WERI-Rb-1 (cell line): Measurements from ENCODE around the gene PPP3R1.

Experiments
- DNase-seq: peaks from one replicate; pipeline ENCODE4 v3.0.0-alpha.2; 2020
- H3K27ac ChIP-seq: fragments of 250-450 bp; sonication (Bioruptor Pico); 2 replicates; pipeline ENCODE4 v1.5.1; 2020; ENCODE audit warnings: mild to moderate bottlenecking, moderate library complexity
- H3K27me3 ChIP-seq: fragments of 250-450 bp; sonication (Bioruptor Pico); 2 replicates; pipeline ENCODE4 v1.5.1; 2021; ENCODE audit warnings: mild to moderate bottlenecking, low read depth, moderate library complexity; ENCODE audit not compliant: insufficient read depth, severe bottlenecking
- H3K36me3 ChIP-seq: fragments of 250-450 bp; sonication (Bioruptor Pico); 2 replicates; pipeline ENCODE4 v1.5.1; 2020; ENCODE audit warnings: mild to moderate bottlenecking, moderate library complexity
- H3K4me3 ChIP-seq: 2 replicates; pipeline ENCODE4 v1.5.1; 2011; ENCODE audit warnings: low read depth, mild to moderate bottlenecking, control low read depth, low read length
- H3K9me3 ChIP-seq: fragments of 250-450 bp; sonication (Bioruptor Pico); 2 replicates; pipeline ENCODE4 v1.5.1; 2021; ENCODE audit warnings: mild to moderate bottlenecking, moderate library complexity; ENCODE audit not compliant: severe bottlenecking
- CTCF ChIP-seq: IDR thresholded peaks from 2 replicates; pipeline ENCODE4 v1.5.1; 2011; ENCODE audit warnings: low read depth, mild to moderate bottlenecking, control low read depth, inconsistent platforms, low read length

PPP3R1 gene

GRCh38 chr2:68237404-68237803, 14.9 kb downstream of the PPP3R1 start:
- H3K27me3 ChIP-seq = no peaks in the 10 kb centered on the region
- H3K4me3 ChIP-seq = no peak overlapping the region
- no peak overlapping the region for H3K27ac ChIP-seq
- H3K36me3 ChIP-seq = no peaks in the 10 kb centered on the region; the same call in 1 of the 2 replicates
- no peak for TF ChIP-seq CTCF
- DNase-seq = no peak
- H3K9me3 ChIP-seq = no peaks in the 10 kb centered on the region

GRCh38 chr2:68236876-68237275, 15.5 kb downstream of the PPP3R1 start:
- no peak for DNase-seq
- Histone ChIP-seq H3K9me3 (no peaks in the 10 kb centered on the region), H3K27me3 (no peaks in the 10 kb centered on the region), H3K36me3 (no peaks in the 10 kb centered on the region; the same call in 1 of the 2 replicates), H3K27ac (no peak overlapping the region), H3K4me3 (no peak overlapping the region)
- TF ChIP-seq CTCF = no peak

- no peaks in the 10 kb centered on the region for H3K27me3 ChIP-seq
- H3K36me3 ChIP-seq = no peaks in the 10 kb centered on the region; the same call in 1 of the 2 replicates
- no peak for DNase-seq
- no peak overlapping the region for H3K4me3 ChIP-seq
- no peaks in the 10 kb centered on the region for H3K9me3 ChIP-seq
- H3K27ac ChIP-seq = no peak overlapping the region
- no peak for TF ChIP-seq CTCF
Measured at GRCh38 chr2:68236103-68236734, 16.1 kb downstream of the PPP3R1 start.

GRCh38 chr2:68235090-68235489, 17.2 kb downstream of the PPP3R1 start:
- H3K27me3 ChIP-seq = no peaks in the 10 kb centered on the region
- H3K4me3 ChIP-seq = no peak overlapping the region

GRCh38 chr2:68234405-68234804, 17.9 kb downstream of the PPP3R1 start:
- H3K27ac ChIP-seq = no peak overlapping the region
- H3K9me3 ChIP-seq = no peaks in the 10 kb centered on the region
- H3K36me3 ChIP-seq = no peaks in the 10 kb centered on the region; the same call in 1 of the 2 replicates
- H3K4me3 ChIP-seq = no peak overlapping the region
- no peaks in the 10 kb centered on the region for H3K27me3 ChIP-seq
- no peak for DNase-seq
- TF ChIP-seq CTCF = no peak

More at GRCh38 chr2:68235090-68235489, 17.2 kb downstream of the PPP3R1 start:
- Histone ChIP-seq H3K9me3 (no peaks in the 10 kb centered on the region), H3K36me3 (no peaks in the 10 kb centered on the region; the same call in 1 of the 2 replicates), H3K27ac (no peak overlapping the region)
- no peak for DNase-seq
- no peak for TF ChIP-seq CTCF

- Histone ChIP-seq H3K27ac (no peak overlapping the region), H3K9me3 (no peaks in the 10 kb centered on the region), H3K4me3 (no peak overlapping the region), H3K27me3 (no peaks in the 10 kb centered on the region), H3K36me3 (no peaks in the 10 kb centered on the region; the same call in 1 of the 2 replicates)
- TF ChIP-seq CTCF = no peak
- DNase-seq = no peak
Measured at GRCh38 chr2:68231061-68231372, 21.3 kb downstream of the PPP3R1 start.
